Keratinocyte (primary cell): Measurements from ENCODE around the gene CCND3. TPM values are rescaled to one million over a fixed set of nuclear protein-coding genes. Genes with fewer than 3 reads are reported as not detected.

ENCODE experiments used
- DNase-seq: peaks from one replicate; pipeline ENCODE4 v3.0.0-alpha.2; 2011; ENCODE audit warnings: low read depth, missing footprints, low spot score
- FAIRE-seq: peaks from 2 replicates; lab custom pipeline; 2011; peaks lifted over from hg19 to GRCh38; lab: Jason Lieb, UNC
- H2AFZ ChIP-seq: 2 replicates; pipeline ENCODE4 v1.6.0; 2012; ENCODE audit warnings: low read length, control low read depth, inconsistent platforms; ENCODE audit not compliant: control insufficient read depth
- H3K27ac ChIP-seq: 2 replicates; pipeline ENCODE4 v1.5.1; 2011; ENCODE audit warnings: low read length; ENCODE audit not compliant: control insufficient read depth, insufficient read depth
- H3K27me3 ChIP-seq: 3 replicates; pipeline ENCODE4 v1.6.0; 2011; ENCODE audit warnings: low read length; ENCODE audit not compliant: control insufficient read depth, insufficient read depth; ENCODE audit errors: extremely low read depth
- H3K36me3 ChIP-seq, 2 experiments: 2 replicates in 1 of 2; 3 replicates in 1 of 2; pipeline ENCODE4 v1.5.1; 2011; ENCODE audit warnings: low read length in 2 of 2, mild to moderate bottlenecking in 1 of 2; ENCODE audit not compliant: control insufficient read depth in 2 of 2, insufficient read depth in 2 of 2; ENCODE audit errors: extremely low read depth in 1 of 2
- H3K4me1 ChIP-seq: 3 replicates; pipeline ENCODE4 v1.5.1; 2011; ENCODE audit warnings: low read length; ENCODE audit not compliant: control insufficient read depth, insufficient read depth; ENCODE audit errors: extremely low read depth
- H3K4me2 ChIP-seq: 3 replicates; pipeline ENCODE4 v1.6.0; 2011; ENCODE audit warnings: low read depth, low read length; ENCODE audit not compliant: control insufficient read depth, insufficient read depth; ENCODE audit errors: extremely low read depth
- H3K4me3 ChIP-seq, 3 experiments: fragments of 200-600 bp in 1 of 3; sonication (generic) in 1 of 3; 2 replicates in 2 of 3; 3 replicates in 1 of 3; pipeline ENCODE4 v1.5.1; 2011 to 2016; ENCODE audit warnings: low read length in 3 of 3, mild to moderate bottlenecking in 3 of 3, control low read depth in 2 of 3, inconsistent platforms in 1 of 3, low read depth in 1 of 3, mixed read lengths in 1 of 3, mixed run types in 1 of 3, moderate library complexity in 1 of 3; ENCODE audit not compliant: control insufficient read depth in 2 of 3, insufficient read depth in 2 of 3; ENCODE audit errors: extremely low read depth in 1 of 3
- H3K79me2 ChIP-seq: 2 replicates; pipeline ENCODE4 v1.6.0; 2012; ENCODE audit warnings: low read length; ENCODE audit not compliant: control insufficient read depth, insufficient read depth
- H3K9ac ChIP-seq: 3 replicates; pipeline ENCODE4 v1.6.0; 2011; ENCODE audit warnings: low read length; ENCODE audit not compliant: control insufficient read depth, insufficient read depth; ENCODE audit errors: extremely low read depth
- H3K9me1 ChIP-seq: 3 replicates; pipeline ENCODE4 v1.6.0; 2011; ENCODE audit warnings: low read length; ENCODE audit not compliant: control insufficient read depth, insufficient read depth; ENCODE audit errors: extremely low read depth
- H3K9me3 ChIP-seq: 2 replicates; pipeline ENCODE4 v1.5.1; 2012; ENCODE audit warnings: low read depth, low read length; ENCODE audit not compliant: control insufficient read depth
- H4K20me1 ChIP-seq: 3 replicates; pipeline ENCODE4 v1.6.0; 2011; ENCODE audit warnings: low read length; ENCODE audit not compliant: control insufficient read depth, insufficient read depth; ENCODE audit errors: extremely low read depth
- CTCF ChIP-seq, 3 experiments: IDR thresholded peaks in 1 of 3; conservative IDR thresholded peaks in 1 of 3; optimal IDR thresholded peaks in 1 of 3; 2 replicates in 2 of 3; 3 replicates in 1 of 3; pipeline versions ENCODE3 to v1.5.1; 2011; ENCODE audit warnings: low read length in 3 of 3, mild to moderate bottlenecking in 3 of 3, moderate library complexity in 2 of 3, control low read depth in 1 of 3, inconsistent platforms in 1 of 3; ENCODE audit not compliant: insufficient read depth in 2 of 3; ENCODE audit errors: extremely low read depth in 1 of 3
- EZH2 ChIP-seq: IDR thresholded peaks from one replicate; pipeline ENCODE4 v1.6.1; 2012; ENCODE audit warnings: inconsistent platforms, mild to moderate bottlenecking, low read length, moderate library complexity
- dilution Hi-C: fragments of 300-500 bp; cut with MboI; formaldehyde crosslinking; loops from one replicate; pipeline ENCODE4 v1.7.0; 2020; ENCODE audit warnings: low sequenced_read_pairs; ENCODE audit not compliant: extremely low pct_ligation_motif_present
- polyA plus RNA-seq, 5 experiments: library from polyadenylated mRNA; depleted of rRNA in 3 of 5; stranded (reverse) in 3 of 5; stranded (forward) in 1 of 5; unstranded in 1 of 5; fragments of >200 nt; gene quantifications; 1 replicate in 1 of 5; 2 replicates in 3 of 5; 3 replicates in 1 of 5; pipeline versions ENCODE4 v1.2.1 to v1.2.3, GENCODE V29; 2011 to 2012; ENCODE audit warnings: missing spikeins in 2 of 5, low read depth in 1 of 5, low replicate concordance in 1 of 5

Gene CCND3
- polyA plus RNA-seq, 1 donor (not counting 4 experiments of a cell fraction or from before 2014, with no cell fraction given), result 37.3 TPM

DNA sequence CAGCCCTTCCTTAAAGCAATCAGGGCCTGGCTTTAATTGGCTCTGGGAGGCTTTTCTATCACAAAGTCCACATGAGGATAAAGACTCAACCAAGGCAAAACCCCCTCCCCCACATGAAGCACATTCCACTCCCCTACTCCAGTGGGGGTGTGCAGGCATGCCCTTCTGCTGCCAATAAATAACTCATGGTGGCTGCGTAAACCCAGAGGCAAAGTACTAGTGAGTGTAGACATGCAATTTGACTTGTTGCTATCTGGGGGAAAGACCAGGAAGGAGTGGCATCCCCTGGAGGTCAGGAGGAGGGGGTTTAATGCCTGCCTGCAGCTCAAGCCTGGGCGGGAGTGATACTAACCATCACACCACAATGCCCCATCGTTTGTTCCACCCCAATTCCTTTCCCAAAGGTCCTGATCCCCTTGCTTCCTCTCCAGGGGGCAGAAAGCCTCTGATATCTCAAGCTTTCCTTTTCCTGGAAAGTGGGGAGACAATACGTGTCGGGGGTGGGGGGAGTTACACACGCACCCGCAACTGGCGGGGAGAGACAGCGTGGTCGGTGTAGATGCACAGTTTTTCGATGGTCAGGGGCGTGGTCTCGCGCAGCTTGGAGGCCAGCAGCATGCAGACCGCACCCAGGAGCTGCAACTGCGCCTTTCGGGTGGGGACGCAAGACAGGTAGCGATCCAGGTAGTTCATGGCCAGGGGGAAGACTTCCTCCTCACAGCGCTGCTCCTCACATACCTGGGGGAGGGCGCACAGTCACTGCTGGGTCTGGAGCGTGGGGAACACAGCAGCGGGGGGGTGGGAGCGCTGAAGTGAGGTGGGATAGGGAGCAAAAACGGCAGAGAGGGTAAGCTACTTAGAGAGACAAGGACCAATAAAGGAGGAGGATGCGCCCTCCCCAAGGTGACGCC is 1.5 kb downstream of the CCND3 start:
- DNase-seq (no peak), FAIRE-seq (no peak)
- TF ChIP-seq EZH2, result no peak
- no peak for TF ChIP-seq CTCF (optimal IDR thresholded peaks at IDR 0.05 in 1 of 3, IDR thresholded peaks at IDR 0.05 in 1 of 3, conservative IDR thresholded peaks at IDR 0.05 in 1 of 3; ENCODE audit: extremely low read depth in 1 of 3, insufficient read depth in 2 of 3, low read length in 3 of 3)
- Histone ChIP-seq H3K4me2 (peak overlapping the region; percentile 91), H3K27me3 (no peaks in the 10 kb centered on the region), H3K9me1 (no peaks in the 10 kb centered on the region), H3K9ac (peak overlapping the region; percentile 73), H3K36me3 (peaks cover 13 to 15% of the 10 kb centered on the region in 2 experiments), H3K4me1 (peaks cover 32% of the 10 kb centered on the region), H3K79me2 (peaks cover 29% of the 10 kb centered on the region), H3K9me3 (no peaks in the 10 kb centered on the region), H4K20me1 (no peaks in the 10 kb centered on the region), H3K27ac (peak overlapping the region; percentile 42), H3K4me3 (peak overlapping the region; percentile 65 to 88 (median 86)), H2AFZ (peak overlapping the region; percentile 76)
- dilution Hi-C loops, result no loop called here

DNA sequence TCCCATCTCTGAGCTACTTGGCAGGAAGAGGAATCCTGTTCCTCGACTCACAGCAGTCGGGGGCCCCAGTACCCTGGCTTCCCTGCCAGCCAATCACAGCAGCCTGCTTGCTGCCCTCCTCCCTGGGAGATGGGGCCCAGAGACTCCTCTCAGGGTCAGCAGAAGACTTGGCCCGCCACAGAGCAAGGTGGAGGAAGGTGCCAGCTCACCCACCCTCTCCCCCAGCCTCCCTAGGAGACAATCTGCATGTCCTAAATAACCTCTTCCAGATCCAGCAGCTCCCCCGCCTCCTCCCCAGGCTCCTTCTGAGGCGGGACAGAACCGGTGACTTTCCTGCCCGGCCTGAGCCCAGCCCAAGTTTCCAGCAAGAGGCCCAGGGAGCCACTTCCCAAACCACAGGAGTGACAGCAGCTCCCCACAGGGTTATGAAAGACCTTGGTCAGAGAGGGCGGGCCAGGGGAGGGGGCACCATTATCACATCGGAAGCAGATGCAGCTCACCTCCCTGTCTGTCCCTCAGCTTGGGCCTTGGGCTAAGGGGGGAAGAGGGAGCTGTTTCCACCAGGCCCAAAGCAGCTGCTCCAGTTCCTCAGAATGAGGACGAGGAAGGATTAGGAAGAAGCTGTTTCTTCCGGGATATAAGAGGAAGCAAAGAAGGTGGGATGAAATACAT is 2.3 kb downstream of the CCND3 start:
- Histone ChIP-seq H3K9me1 (no peaks in the 10 kb centered on the region), H2AFZ (no peak overlapping the region), H3K79me2 (peaks cover 29% of the 10 kb centered on the region), H4K20me1 (no peaks in the 10 kb centered on the region), H3K36me3 (peaks cover 18 to 20% of the 10 kb centered on the region in 2 experiments), H3K27ac (no peak overlapping the region), H3K4me3 (peak overlapping the region; percentile 65 to 88 (median 86)), H3K9ac (no peak overlapping the region), H3K27me3 (no peaks in the 10 kb centered on the region), H3K4me1 (peaks cover 32% of the 10 kb centered on the region), H3K9me3 (no peaks in the 10 kb centered on the region), H3K4me2 (peak overlapping the region; percentile 91)
- TF ChIP-seq EZH2 (no peak), CTCF (optimal IDR thresholded peaks at IDR 0.05 in 1 of 3, IDR thresholded peaks at IDR 0.05 in 1 of 3, conservative IDR thresholded peaks at IDR 0.05 in 1 of 3; ENCODE audit: extremely low read depth in 1 of 3, insufficient read depth in 2 of 3, low read length in 3 of 3) (no peak)
- dilution Hi-C loops, result no loop called here
- DNase-seq, result no peak
- FAIRE-seq, result no peak
